Prostate gland (tissue), 2 donors: ENCODE results near the gene ADD1.

ENCODE experiments used
- CTCF ChIP-seq, 4 experiments: fragments of 200-600 bp in 2 of 4; fragments of 450-650 bp in 2 of 4; sonication (generic) in 2 of 4; IDR thresholded peaks; 1 replicate in 3 of 4; 2 replicates in 1 of 4; pipeline ENCODE4 v1.5.1; 2016 to 2019; ENCODE audit warnings: antibody characterized with exemption in 4 of 4, mild to moderate bottlenecking in 2 of 4, moderate library complexity in 2 of 4
- POLR2A ChIP-seq: fragments of 450-650 bp; IDR thresholded peaks from one replicate; pipeline ENCODE4 v1.6.1; 2016; ENCODE audit warnings: antibody characterized with exemption, mild to moderate bottlenecking

- TF ChIP-seq CTCF (IDR thresholded peaks at IDR 0.05), result no peak
- TF ChIP-seq POLR2A, result no peak
Observed at GRCh38 chr4:2871911-2872310, 28.3 kb downstream of the ADD1 start.
